Measurements from ENCODE around the gene RLBP1. TPM values are rescaled to one million over a fixed set of nuclear protein-coding genes. Genes with fewer than 3 reads are reported as not detected.

RLBP1 gene
- total and polyA plus RNA-seq, 12 donors = not detected

DNA sequence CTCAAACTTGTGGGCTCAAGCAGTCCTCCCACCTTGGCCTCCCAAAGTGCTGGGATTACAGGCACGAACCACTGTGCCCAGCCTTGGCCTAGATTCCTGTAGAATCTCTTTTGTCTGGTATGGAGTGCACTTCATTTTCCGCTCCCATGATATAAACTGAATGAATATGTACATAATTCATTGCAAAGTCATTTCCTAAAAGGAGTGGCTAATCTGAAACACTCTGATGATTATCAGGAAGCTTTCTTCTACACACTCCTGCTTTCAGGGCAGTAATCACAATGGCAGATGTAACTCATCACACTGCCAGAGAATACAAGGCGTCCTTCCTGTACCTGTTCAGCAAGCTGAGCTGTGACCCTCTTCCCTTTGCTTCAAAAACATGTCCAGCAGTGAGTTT is 28.6 kb downstream of the RLBP1 start:
- intact Hi-C loops (cut with DNase I) = no loop called here
- WGBS, 2 donors = 91 to 96% methylated on average over 3 of the region's 3 CpGs
- no peaks in the 10 kb centered on the region for H3K9me3 ChIP-seq
- H3K4me1 ChIP-seq = peaks cover 0 to 26% (median 11%) of the 10 kb centered on the region in 9 donors
- H3K4me3 ChIP-seq = no peak overlapping the region
- no peaks in the 10 kb centered on the region for H3K27me3 ChIP-seq
- ATAC-seq = no peak
- H3K36me3 ChIP-seq = peaks cover 0 to 100% (median 81%) of the 10 kb centered on the region in 9 donors
- H3K27ac ChIP-seq = no peak overlapping the region
- TF ChIP-seq, protein P1, sequence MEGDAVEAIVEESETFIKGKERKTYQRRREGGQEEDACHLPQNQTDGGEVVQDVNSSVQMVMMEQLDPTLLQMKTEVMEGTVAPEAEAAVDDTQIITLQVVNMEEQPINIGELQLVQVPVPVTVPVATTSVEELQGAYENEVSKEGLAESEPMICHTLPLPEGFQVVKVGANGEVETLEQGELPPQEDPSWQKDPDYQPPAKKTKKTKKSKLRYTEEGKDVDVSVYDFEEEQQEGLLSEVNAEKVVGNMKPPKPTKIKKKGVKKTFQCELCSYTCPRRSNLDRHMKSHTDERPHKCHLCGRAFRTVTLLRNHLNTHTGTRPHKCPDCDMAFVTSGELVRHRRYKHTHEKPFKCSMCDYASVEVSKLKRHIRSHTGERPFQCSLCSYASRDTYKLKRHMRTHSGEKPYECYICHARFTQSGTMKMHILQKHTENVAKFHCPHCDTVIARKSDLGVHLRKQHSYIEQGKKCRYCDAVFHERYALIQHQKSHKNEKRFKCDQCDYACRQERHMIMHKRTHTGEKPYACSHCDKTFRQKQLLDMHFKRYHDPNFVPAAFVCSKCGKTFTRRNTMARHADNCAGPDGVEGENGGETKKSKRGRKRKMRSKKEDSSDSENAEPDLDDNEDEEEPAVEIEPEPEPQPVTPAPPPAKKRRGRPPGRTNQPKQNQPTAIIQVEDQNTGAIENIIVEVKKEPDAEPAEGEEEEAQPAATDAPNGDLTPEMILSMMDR (IDR thresholded peaks at IDR 0.05) = no peak
- no peak for DNase-seq

DNA sequence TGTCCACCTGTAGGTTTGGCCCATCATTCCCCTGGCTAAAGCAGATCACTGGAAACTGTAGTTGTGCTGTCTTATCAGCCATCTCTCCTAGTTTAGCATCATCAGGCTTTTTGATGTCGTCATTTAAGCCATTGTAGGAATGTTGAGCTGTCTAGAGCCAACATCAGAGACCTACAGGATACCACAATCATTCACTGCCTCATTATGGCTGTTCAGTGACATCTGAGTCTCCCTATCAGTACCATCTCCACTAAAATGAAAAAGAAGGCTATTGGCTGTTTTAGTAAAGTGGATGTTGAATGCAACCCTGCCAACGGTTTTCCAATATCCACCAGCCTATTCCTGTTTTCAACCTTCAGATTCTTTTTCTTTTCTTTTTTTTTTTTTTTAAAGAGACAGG is 29.2 kb downstream of the RLBP1 start:
- no peak overlapping the region for H3K27ac ChIP-seq
- ATAC-seq = no peak
- WGBS, 2 donors = 54 to 72% methylated on average over 2 of the region's 2 CpGs

DNA sequence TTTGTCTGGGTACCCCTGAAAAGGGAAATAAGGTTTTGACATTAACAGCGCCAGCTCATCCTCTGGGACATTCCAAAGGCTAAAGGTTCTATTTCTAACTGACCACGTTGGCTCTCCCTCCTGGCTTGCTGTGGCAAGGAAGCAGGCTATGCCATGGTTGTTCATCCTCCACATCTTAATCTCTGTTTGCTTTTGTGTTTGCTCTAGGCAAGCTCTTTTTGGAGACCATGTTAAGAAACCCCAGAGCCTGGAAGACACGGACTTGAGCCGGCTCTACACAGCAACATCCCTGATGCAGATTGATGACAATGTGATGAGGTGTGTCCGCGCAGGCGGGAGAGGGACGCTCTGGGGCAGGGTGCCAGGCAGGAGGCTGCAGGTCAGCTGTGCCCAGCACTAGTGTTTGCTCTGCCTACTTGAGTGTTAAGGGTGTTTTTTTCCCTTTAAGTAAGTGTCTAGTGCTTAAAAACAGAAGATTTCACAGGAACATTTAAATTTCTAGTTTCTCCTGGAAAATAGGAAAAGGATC is 33.3 kb downstream of the RLBP1 start:
- no peak for DNase-seq
- no peak for ATAC-seq
- Histone ChIP-seq H3K4me1 (peaks cover 0 to 17% (median 0%) of the 10 kb centered on the region in 9 donors), H3K27ac (no peak overlapping the region), H3K4me3 (no peak overlapping the region), H3K27me3 (no peaks in the 10 kb centered on the region), H3K9me3 (no peaks in the 10 kb centered on the region), H3K36me3 (peaks cover 0 to 100% (median 75%) of the 10 kb centered on the region in 9 donors)
- intact Hi-C loops (cut with DNase I) = no loop called here
- WGBS, 2 donors = 93 to 94% methylated on average over 8 of the region's 8 CpGs
- TF ChIP-seq, protein P1 (IDR thresholded peaks at IDR 0.05) = no peak

More for the DNA sequence above, 29.2 kb downstream of the RLBP1 start:
- intact Hi-C loops (cut with DNase I) = no loop called here
- peaks cover 0 to 100% (median 86%) of the 10 kb centered on the region in 9 donors for H3K36me3 ChIP-seq
- no peak overlapping the region for H3K4me3 ChIP-seq
- no peaks in the 10 kb centered on the region for H3K27me3 ChIP-seq
- no peak for DNase-seq
- no peaks in the 10 kb centered on the region for H3K9me3 ChIP-seq
- TF ChIP-seq, protein P1 (IDR thresholded peaks at IDR 0.05) = no peak
- H3K4me1 ChIP-seq = peaks cover 0 to 21% (median 5%) of the 10 kb centered on the region in 9 donors

DNA sequence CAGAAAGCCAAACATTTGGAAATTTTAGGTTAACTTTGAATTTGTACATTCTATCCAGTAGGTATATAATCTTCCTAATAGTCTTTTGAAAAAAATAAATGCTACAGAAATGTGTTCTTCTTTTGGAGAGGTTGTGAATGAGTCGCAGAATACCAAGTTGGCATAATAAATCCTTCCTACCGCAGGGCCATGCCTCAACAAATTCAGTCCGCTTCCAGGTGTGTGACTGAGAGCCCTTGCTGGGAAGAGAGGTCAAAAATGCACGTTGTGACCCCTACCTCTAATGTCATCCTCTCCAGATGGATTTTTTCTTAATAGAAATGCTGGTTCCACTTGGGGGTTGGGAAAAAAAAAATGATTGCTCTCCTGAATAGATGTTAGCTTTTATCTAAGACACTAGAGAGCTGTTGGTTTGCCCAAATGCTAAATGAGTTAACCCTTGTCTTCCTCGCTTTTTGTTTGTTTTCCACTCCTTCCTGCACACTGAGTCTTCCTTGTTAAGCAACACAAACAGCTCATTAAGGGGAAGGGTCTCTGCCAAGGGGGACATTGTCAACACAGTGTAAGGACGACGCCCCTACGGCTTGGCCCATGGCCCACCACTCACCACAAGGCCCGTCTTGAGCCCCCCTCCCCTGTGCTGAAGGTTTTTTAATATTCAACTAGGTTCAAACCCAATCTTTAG is 33.9 kb downstream of the RLBP1 start:
- DNase-seq = no peak
- TF ChIP-seq, protein P1 (IDR thresholded peaks at IDR 0.05) = no peak
- H3K36me3 ChIP-seq = peaks cover 0 to 99% (median 76%) of the 10 kb centered on the region in 9 donors
- intact Hi-C loops (cut with DNase I) = no loop called here
- no peak for ATAC-seq
- 89% methylated on average over 9 of the region's 9 CpGs for WGBS, 2 donors
- H3K4me1 ChIP-seq = peaks cover 0 to 17% (median 0%) of the 10 kb centered on the region in 9 donors
- H3K9me3 ChIP-seq = no peaks in the 10 kb centered on the region
- H3K27me3 ChIP-seq = no peaks in the 10 kb centered on the region
- H3K27ac ChIP-seq = no peak overlapping the region
- H3K4me3 ChIP-seq = no peak overlapping the region

Data from heart right ventricle (tissue), 16 donors.